ENCODE measurements around the gene STXBP1.

The STXBP1 gene

GRCh38 chr9:127660886-127661741, 49.0 kb downstream of the STXBP1 start:
- TF ChIP-seq CTCF (IDR thresholded peaks at IDR 0.05; ENCODE audit: low read depth, low read length), result no peak
- H3K4me3 ChIP-seq (ENCODE audit: low read depth, low read length), result no peak overlapping the region

- H3K4me3 ChIP-seq (ENCODE audit: low read depth, low read length), result no peak overlapping the region
- no peak for TF ChIP-seq CTCF (IDR thresholded peaks at IDR 0.05; ENCODE audit: low read depth, low read length)
These were observed 50.5 kb downstream of the STXBP1 start for GRCh38 chr9:127662617-127663016.

GRCh38 chr9:127664324-127664677, 52.2 kb downstream of the STXBP1 start:
- H3K4me3 ChIP-seq (ENCODE audit: low read depth, low read length), result no peak overlapping the region
- TF ChIP-seq CTCF (IDR thresholded peaks at IDR 0.05; ENCODE audit: low read depth, low read length), result no peak

- no peak for TF ChIP-seq CTCF (IDR thresholded peaks at IDR 0.05; ENCODE audit: low read depth, low read length)
- no peak overlapping the region for H3K4me3 ChIP-seq (ENCODE audit: low read depth, low read length)
These were observed 52.8 kb downstream of the STXBP1 start for GRCh38 chr9:127664678-127665507.

- TF ChIP-seq CTCF (IDR thresholded peaks at IDR 0.05; ENCODE audit: low read depth, low read length), result no peak
- H3K4me3 ChIP-seq (ENCODE audit: low read depth, low read length), result no peak overlapping the region
These were observed 55.2 kb downstream of the STXBP1 start for GRCh38 chr9:127667127-127667844.

- no peak overlapping the region for H3K4me3 ChIP-seq (ENCODE audit: low read depth, low read length)
- TF ChIP-seq CTCF (IDR thresholded peaks at IDR 0.05; ENCODE audit: low read depth, low read length), result no peak
These were observed 55.8 kb downstream of the STXBP1 start for GRCh38 chr9:127667906-127668305.
